HG02623 (cell line): ENCODE measurements around the gene TBPL1.

Source experiments
- ATAC-seq: cut with Tn5 transposase; IDR thresholded peaks from one replicate; pipeline ENCODE4 v1.9.1; 2021; ENCODE audit warnings: moderate library complexity; ENCODE audit not compliant: unreplicated experiment

TBPL1 gene

GRCh38 chr6:134034961-134035822, 82.2 kb downstream of the TBPL1 start:
- no peak for ATAC-seq

GRCh38 chr6:134035823-134036296, 82.8 kb downstream of the TBPL1 start:
- ATAC-seq = no peak

- ATAC-seq = no peak
These were observed 86.1 kb downstream of the TBPL1 start for GRCh38 chr6:134039116-134039515.
